Vagina (tissue), 2 donors: ENCODE results near the gene POLR2B. TPM values are rescaled to one million over a fixed set of nuclear protein-coding genes. Genes with fewer than 3 reads are reported as not detected.

ENCODE experiments used
- DNase-seq, 2 donors: peaks; one replicate each; pipeline ENCODE4 v3.0.0-alpha.2; 2017; ENCODE audit errors: extremely low spot score in 2 of 2
- H3K27ac ChIP-seq: fragments of 200-600 bp; sonication (generic); one replicate; pipeline ENCODE4 v1.5.1; 2019
- H3K27me3 ChIP-seq: fragments of 200-600 bp; sonication (generic); one replicate; pipeline ENCODE4 v1.5.1; 2019
- H3K36me3 ChIP-seq, 2 donors: fragments of 200-600 bp; sonication (generic); one replicate each; pipeline ENCODE4 v1.5.1; 2017 to 2019
- H3K4me1 ChIP-seq: fragments of 200-600 bp; sonication (generic); one replicate; pipeline ENCODE4 v1.5.1; 2019
- H3K4me3 ChIP-seq, 2 donors: fragments of 200-600 bp; sonication (generic); 1 replicate in 1 of 2; 2 replicates in 1 of 2; pipeline ENCODE4 v1.5.1; 2016 to 2019
- H3K9me3 ChIP-seq: fragments of 200-600 bp; sonication (generic); one replicate; pipeline ENCODE4 v1.5.1; 2019
- POLR2A ChIP-seq, 2 donors: fragments of 450-650 bp; IDR thresholded peaks; one replicate each; pipeline ENCODE4 v1.6.1; 2017; ENCODE audit warnings: antibody characterized with exemption in 2 of 2, mild to moderate bottlenecking in 2 of 2, moderate library complexity in 2 of 2
- POLR2AphosphoS5 ChIP-seq, 2 donors: sonication (generic); formaldehyde crosslinking; IDR thresholded peaks; one replicate each; pipeline ENCODE4 v1.9.0; 2017; ENCODE audit warnings: antibody characterized with exemption in 2 of 2, mild to moderate bottlenecking in 2 of 2, low read depth in 1 of 2; ENCODE audit not compliant: insufficient read depth in 1 of 2
- intact Hi-C: fragments of 100-400 bp; cut with DNase I; formaldehyde crosslinking; loops from one replicate; pipeline ENCODE4 v1.15.1; 2023
- total RNA-seq: library from RNA; depleted of rRNA; stranded (reverse); fragments of >200 nt; gene quantifications from one replicate; pipeline ENCODE4 v1.2.3, GENCODE V29; 2016
- TF ChIP-seq, protein P1 (sequence below), 3 experiments: fragments of 450-650 bp in 2 of 3; fragments of 200-600 bp in 1 of 3; sonication (generic) in 1 of 3; IDR thresholded peaks; one replicate each; pipeline ENCODE4 v1.5.1; 2017 to 2019; ENCODE audit warnings: antibody characterized with exemption in 3 of 3, mild to moderate bottlenecking in 2 of 3, moderate library complexity in 2 of 3

Gene POLR2B
- total RNA-seq, 1 donor from 2014 or later: 56.5 TPM

- no peak for DNase-seq
- peaks cover 19% of the 10 kb centered on the region for H3K4me1 ChIP-seq
- H3K27ac ChIP-seq: peak overlapping the region; percentile 64
- H3K4me3 ChIP-seq: peak overlapping the region in 1 of 2 donors; percentile 10
- TF ChIP-seq, protein P1, sequence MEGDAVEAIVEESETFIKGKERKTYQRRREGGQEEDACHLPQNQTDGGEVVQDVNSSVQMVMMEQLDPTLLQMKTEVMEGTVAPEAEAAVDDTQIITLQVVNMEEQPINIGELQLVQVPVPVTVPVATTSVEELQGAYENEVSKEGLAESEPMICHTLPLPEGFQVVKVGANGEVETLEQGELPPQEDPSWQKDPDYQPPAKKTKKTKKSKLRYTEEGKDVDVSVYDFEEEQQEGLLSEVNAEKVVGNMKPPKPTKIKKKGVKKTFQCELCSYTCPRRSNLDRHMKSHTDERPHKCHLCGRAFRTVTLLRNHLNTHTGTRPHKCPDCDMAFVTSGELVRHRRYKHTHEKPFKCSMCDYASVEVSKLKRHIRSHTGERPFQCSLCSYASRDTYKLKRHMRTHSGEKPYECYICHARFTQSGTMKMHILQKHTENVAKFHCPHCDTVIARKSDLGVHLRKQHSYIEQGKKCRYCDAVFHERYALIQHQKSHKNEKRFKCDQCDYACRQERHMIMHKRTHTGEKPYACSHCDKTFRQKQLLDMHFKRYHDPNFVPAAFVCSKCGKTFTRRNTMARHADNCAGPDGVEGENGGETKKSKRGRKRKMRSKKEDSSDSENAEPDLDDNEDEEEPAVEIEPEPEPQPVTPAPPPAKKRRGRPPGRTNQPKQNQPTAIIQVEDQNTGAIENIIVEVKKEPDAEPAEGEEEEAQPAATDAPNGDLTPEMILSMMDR (IDR thresholded peaks at IDR 0.05): no peak
- TF ChIP-seq POLR2A (IDR thresholded peaks at IDR 0.05) (no peak), POLR2AphosphoS5 (IDR thresholded peaks at IDR 0.05; ENCODE audit: insufficient read depth in 1 of 2, low read depth in 1 of 2) (peak in 1 of 2 donors; percentile 46)
- no peaks in the 10 kb centered on the region for H3K27me3 ChIP-seq
- no peaks in the 10 kb centered on the region for H3K9me3 ChIP-seq
- intact Hi-C loops: no loop called here
- H3K36me3 ChIP-seq: no peaks in the 10 kb centered on the region
Measured at GRCh38 chr4:57064811-57065711, 86.4 kb downstream of the POLR2B start.

GRCh38 chr4:57065730-57066482 is 87.2 kb downstream of the POLR2B start:
- Histone ChIP-seq H3K27ac (peak overlapping the region; percentile 64), H3K36me3 (no peaks in the 10 kb centered on the region), H3K27me3 (no peaks in the 10 kb centered on the region), H3K4me3 (peak overlapping the region in 1 of 2 donors; percentile 10), H3K4me1 (peaks cover 19% of the 10 kb centered on the region), H3K9me3 (no peaks in the 10 kb centered on the region)
- no peak for DNase-seq
- intact Hi-C loops: no loop called here
- TF ChIP-seq, protein P1 (IDR thresholded peaks at IDR 0.05): no peak
- TF ChIP-seq POLR2AphosphoS5 (IDR thresholded peaks at IDR 0.05; ENCODE audit: insufficient read depth in 1 of 2, low read depth in 1 of 2): no peak
- no peak for TF ChIP-seq POLR2A (IDR thresholded peaks at IDR 0.05)

- Histone ChIP-seq H3K4me3 (no peak overlapping the region), H3K27ac (no peak overlapping the region), H3K9me3 (no peaks in the 10 kb centered on the region), H3K27me3 (no peaks in the 10 kb centered on the region), H3K4me1 (peaks cover 19% of the 10 kb centered on the region), H3K36me3 (no peaks in the 10 kb centered on the region)
- no peak for DNase-seq
- intact Hi-C loops: no loop called here
- TF ChIP-seq POLR2A (IDR thresholded peaks at IDR 0.05): no peak
- TF ChIP-seq POLR2AphosphoS5 (IDR thresholded peaks at IDR 0.05; ENCODE audit: insufficient read depth in 1 of 2, low read depth in 1 of 2): no peak
- TF ChIP-seq, protein P1 (IDR thresholded peaks at IDR 0.05): no peak
Measured at GRCh38 chr4:57068237-57068981, 89.7 kb downstream of the POLR2B start.

DNA sequence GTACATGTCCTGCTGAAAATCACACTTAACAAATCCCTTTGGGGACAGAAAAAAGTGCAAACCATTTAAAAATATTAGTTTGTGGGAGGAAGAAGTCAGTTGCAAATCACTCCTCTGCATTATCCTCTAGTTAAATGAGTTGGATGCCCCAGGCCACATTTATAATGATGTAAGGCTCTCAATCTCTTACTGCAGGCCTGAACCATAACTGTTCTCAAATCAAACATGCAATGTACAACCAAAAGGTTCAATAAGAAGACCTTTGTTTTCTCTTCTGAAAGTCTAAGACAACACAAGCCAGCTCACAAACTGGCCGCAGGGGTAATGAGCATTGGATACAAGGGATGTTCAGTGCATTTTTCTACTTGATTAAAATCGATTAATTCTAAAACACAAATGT is 91.8 kb downstream of the POLR2B start:
- Histone ChIP-seq H3K27me3 (no peaks in the 10 kb centered on the region), H3K4me3 (no peak overlapping the region), H3K36me3 (no peaks in the 10 kb centered on the region), H3K27ac (no peak overlapping the region), H3K4me1 (peaks cover 23% of the 10 kb centered on the region), H3K9me3 (no peaks in the 10 kb centered on the region)
- intact Hi-C loops: no loop called here
- DNase-seq: no peak
- TF ChIP-seq POLR2AphosphoS5 (IDR thresholded peaks at IDR 0.05; ENCODE audit: insufficient read depth in 1 of 2, low read depth in 1 of 2) (no peak), POLR2A (IDR thresholded peaks at IDR 0.05) (no peak)
- TF ChIP-seq, protein P1 (IDR thresholded peaks at IDR 0.05): no peak
